Activated CD4-positive, CD25-positive, alpha-beta regulatory T cell treated with anti-CD3 and anti-CD28 coated beads, Interleukin-2, amount 50 U/mL, for 24 hours (primary cell): ENCODE results near the gene STOX2.
"Not testable (repeated sequence)": the region's sequence is repeated elsewhere in the genome, so short reads cannot be mapped to it uniquely, and the experiment has no call there.

ENCODE experiments used
- ATAC-seq, 2 donors: fragments of 150-1000 bp; cut with Tn5 transposase; one replicate each; pipeline ENCODE4 v1.10.0; 2021; ENCODE audit warnings: mild to moderate bottlenecking in 1 of 2, moderate library complexity in 1 of 2

The STOX2 gene

DNA sequence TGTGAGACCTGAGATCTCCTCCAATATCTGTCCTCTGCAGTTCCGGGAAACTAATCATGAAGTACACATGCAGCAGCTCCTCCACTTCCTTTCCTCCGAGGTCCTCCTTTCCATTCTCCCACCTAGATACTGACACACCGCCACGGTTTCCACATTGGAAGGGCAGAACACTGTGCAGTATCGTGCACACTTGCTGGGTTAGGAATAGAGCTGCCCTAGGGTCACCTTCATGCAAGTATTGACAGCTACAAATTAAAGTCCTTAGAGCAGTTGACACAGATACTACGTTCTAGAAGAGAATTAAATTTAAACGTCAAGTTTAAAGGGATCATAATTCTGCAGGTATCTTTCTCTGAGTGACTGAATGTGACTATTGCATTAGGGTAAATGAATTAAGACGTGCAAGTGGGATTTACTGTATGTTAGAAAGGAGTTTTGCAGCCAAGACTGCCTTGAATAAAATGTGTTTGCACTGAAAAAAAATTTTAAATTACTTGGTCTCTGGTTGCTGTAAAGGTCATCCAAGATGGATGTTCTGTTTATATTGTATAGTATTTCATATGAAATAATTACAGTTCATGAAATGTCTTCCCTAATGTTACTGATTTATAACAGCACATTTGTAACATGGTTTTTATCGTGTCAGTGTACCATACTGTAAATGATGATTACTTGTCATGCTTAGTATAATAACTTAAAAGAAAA is 117.7 kb downstream of the STOX2 start:
- ATAC-seq, result no peak

DNA sequence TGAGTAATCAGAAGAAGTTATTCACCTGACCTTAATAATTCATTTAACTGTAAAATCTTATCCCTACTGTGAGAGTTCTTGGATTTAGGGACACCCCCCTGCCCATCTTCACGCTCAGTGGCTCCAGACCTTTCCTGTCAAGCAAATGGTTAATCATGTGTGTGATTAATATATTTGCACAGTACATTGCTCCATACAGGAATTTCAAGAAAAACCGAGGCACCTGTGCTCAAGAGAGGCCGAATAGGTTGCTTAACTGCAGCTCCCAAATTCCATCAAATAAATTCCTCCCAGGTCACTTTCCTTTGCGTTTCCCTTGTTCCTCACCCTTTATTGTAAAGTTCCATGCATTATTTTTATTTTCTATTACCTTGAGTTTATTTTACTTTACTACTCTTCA is 119.5 kb downstream of the STOX2 start:
- no peak for ATAC-seq

DNA sequence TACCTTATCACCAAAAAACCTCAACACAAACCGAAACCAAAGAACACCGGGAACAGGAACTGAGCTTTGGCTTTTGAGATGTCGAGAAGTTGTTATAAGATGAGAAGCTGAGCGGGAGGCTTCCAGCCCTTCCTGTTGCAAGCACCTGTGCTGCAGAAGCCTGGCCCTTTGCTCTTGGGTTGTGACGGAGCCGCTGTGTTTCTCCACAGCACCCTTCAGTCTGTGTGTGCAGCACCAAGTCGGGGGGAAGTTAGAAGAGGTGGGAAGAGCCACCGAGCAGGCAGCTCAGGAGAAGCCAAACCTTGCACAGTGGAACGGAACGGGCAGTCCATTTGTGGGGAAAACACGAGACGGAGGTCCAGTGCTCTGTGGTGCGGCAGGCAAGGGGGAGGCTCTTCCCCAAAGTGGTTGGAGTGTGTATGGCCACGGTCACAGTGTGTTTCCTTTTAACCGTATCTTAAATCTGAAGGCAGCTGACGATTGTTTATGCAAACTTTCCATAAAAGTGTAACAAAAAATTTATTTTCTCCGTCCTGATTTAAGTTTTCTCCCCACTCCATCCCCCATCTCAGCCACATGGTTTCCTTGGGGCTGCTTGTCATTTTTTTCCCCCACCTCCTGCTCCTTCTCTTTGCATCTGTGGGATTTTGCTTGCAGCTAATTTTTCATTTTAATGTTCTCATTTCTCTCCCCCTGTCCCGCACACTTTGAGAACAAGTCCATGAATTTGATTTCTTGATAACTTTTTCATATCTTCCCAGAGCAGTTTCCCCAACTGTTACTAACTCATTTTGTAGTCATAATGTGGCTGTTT is 123.7 kb downstream of the STOX2 start:
- ATAC-seq, result no peak

DNA sequence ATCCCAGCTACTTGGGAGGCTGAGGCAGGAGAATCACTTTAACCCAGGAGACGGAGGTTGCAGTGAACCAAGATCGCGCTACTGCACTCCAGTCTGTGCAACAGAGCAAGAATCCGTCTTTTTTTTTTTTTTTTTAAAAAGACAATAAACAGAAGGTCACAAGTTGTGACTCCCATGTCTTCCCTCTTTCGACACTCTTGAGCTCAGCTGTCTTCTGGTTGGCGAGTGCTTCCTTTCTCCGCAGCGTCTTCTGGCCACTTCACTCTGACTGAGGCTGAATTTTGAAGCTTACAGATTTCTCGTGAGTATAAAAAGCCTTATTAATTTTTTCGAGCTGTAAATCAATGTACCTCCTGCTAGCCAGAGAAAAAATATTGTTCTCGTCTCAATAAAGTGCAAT is 124.9 kb downstream of the STOX2 start:
- ATAC-seq, result no peak

DNA sequence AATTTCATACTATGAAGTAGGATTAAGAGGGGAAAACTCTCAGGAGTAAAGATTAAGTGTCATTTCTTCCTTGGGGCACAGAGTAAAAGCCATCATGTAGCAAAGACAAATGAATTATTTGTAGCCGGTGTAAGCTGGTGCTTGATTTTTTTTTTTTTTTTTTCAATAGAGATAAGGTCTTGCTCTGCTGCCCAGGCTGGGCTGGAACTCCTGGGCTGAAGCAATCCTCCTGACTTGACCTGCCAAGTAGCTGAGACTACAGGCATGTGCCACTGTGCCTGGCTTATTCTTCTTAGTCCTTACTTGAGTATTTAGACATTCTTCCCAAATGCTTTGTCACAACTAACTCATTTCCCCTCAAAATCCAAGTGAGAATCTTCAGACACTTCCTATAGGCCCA is 125.7 kb downstream of the STOX2 start:
- ATAC-seq, result no peak

DNA sequence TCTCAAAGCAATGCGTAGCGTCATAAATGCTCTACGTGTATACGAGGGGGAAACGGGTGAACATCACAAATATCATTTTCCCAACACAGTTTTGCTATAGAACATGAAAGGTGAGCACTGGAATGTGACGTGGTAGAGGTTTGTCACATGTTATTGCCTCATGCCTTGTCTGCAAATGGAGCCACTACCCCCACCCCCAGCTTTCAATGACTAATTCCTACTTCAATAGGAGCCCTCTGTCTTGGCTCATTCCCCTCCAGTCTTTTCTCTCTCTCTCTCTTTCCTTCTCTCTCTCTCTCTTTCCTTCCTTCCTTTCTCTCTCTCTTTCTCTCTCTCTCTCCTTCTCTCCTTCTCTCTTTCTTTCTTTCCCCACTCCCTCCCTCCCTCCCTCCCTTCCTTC is 127.0 kb downstream of the STOX2 start:
- ATAC-seq, result no peak

DNA sequence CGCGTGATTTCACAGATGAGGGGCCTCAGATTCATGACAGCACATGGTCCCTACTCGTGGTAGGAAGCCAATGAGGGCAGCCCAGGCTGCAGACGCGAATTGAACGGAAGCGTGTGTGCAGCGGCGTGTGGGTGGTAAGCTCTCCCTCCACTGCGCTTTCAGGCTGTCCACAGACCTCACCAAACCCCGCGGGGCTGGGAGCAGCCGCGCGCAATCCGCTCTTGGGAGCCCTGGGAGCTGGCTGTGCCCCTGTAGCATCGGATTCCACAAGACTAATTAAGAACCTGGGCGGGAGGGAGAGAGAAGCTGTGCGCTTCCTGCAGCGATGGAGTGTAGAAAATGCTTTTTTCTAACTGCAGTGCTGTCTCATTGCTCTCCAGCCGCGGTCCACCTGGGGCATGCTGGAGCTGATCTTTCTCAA is 134.9 kb downstream of the STOX2 start:
- ATAC-seq, result no peak

DNA sequence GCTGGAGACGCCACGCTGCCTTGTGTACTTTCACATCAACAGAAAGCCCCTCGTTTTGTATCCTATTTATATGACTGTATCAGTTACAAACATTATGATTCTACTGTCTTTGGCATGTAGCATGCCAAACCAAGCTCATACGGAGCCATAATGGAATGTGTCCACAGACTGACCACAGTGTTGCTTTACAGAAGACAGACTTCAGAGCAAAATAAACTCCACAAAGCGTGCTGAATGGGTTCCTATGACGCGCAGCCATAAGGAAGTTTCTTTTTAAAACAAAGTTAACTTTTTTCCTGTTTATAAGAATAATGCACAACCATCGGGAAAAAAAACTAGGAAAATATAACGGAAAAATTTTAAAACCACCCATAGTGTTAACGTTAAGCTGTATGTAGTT is 136.0 kb downstream of the STOX2 start:
- ATAC-seq, result no peak

DNA sequence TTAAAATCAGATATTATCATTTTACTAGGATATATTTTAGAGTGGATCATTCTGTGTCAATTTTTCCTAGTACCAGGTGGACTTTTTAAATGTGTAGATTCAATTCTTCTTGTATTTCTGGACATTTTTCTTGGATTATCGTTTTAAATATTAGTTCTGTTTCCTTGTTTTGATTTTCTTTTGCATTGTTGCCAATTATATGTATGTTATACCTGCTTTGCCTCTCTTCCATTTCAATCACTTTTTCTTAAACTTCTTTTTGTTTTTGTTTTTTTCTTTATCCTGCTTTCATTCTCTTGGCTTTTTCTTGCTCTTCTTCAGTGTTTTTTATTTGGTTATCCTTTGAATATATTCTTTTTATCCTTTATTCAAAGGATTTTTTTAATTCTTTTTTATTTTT is 141.0 kb downstream of the STOX2 start:
- ATAC-seq, result no peak

DNA sequence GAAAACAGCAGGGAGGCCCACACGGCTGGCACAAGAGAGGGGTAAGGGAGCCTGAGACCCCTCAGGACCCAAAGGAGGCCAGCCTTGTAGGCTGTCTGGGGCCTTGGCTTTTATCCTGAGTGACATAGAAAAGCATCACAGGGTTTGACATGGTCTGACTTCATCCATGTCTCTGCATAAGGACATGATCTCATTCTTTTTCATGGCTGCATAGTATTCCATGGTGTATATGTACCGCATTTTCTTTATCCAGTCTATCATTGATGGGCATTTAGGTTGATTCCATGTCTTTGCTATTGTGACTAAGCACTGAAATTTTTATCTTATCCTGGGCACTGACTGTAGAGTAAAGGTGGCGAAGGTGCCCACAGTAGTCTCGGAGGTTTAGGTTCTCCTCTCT is 146.2 kb downstream of the STOX2 start:
- not testable (repeated sequence) for ATAC-seq

DNA sequence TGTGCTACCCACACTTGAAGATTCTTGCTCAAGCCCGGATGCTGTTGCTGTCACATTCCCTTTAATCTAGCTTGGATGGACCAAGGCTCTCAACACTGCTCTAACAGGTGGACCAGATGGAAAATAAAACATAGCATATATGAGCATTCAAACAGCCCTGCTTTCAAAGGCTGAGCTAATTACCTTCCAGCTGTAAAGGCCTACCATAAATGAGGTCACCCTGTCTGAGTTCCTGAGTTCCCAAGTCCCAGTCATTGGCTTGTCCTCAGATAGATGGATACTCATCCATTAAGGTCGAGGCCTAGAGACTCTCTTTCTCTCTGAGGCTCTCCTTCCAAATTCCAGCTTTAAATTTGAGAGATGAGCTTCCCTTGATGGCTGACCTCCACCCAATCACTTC is 147.5 kb downstream of the STOX2 start:
- ATAC-seq, result no peak

DNA sequence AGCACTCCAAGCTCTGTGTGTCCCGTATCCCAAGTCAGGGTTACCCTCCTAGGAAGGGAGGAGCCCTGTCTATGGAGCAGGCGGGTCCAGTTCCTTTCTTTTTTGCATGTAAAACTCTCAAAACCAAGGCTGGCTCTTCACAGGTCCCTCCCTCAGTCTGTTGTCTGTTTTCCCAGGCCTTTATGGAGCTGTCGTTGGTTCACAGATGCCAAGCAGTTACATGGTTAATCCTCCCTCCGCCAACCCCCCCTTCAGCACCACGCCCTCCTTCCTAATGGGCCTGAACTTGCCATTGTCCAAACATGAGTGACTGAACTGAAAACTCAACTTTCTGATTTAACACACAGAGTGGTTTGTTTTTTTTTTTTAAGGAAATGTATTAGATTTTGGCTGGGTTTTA is 148.3 kb downstream of the STOX2 start:
- ATAC-seq, result no peak

DNA sequence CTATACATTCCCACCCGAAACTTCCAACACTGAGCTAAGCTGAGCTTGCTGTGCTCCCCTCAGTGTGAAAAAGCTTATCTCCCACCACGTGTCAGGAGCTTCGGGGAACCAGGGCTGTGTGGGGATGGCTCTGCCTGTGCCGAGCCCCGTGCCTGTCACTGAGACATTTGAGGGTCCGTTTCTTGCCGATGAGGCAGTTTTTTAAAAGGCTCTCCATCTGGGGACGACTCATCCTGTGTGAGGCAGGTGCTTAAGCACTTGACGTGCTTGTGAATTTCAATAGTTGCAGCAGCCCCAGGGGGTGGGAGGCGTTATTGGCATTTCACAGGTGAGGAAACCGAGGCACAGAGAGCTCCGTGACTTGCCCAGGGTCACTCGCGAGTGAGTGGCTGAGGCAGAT is 151.8 kb downstream of the STOX2 start:
- no peak for ATAC-seq

DNA sequence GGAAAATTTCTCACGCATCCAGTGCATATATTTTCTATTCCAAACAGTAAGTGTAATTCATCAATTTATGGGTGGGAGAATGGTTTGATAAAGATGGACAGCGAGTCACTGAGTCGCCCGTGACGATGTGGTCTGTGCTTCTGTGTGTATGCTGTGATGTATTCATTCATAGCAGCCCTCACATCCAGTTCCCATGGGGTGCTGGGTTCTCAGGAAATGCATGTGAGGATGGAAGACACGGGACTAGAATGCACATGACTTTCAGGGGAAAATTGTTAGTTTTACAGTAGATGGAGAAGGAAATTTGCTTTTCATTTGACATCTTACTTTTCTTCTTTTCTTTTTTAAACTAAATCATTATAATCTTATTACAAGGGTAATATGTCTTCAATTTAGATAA is 152.9 kb downstream of the STOX2 start:
- no peak for ATAC-seq

DNA sequence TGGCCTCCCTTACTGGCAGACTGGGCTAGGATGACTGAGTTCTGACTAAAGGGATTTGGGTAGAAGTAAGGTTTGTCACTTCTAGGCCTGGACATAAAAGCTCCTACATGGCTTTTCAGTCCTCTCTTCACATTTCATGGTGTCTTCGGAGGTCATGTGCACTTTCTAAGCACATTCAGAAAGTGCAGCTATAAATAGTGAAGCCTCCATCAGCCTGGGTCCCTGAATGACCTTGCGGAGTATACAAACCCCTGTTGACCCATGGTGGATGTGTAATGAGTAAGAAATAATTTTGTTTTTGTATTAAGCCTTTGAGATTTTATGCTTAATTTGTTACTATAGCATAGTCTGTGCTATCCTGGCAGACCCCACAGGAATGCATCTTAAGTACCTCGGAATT is 154.0 kb downstream of the STOX2 start:
- no peak for ATAC-seq

DNA sequence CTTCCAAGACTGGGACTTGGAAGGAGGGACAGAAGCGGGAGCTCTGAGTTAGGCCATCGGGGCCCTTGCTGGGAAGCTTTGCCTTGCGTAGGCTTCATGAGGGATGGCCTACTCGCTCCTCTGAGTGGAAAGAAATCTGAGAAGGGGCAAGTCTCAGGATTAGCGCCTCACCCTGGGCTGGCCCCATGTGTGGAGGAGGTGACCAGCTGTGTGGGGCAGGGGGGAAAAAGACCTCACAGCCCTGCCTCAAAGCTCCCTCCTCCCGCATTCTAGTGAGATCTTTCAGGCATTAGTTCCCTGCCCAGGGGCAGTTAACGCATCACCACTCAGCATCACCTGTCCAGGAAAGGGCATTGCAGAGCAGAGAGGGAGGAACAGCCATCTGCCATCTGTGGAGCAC is 156.5 kb downstream of the STOX2 start:
- no peak for ATAC-seq

DNA sequence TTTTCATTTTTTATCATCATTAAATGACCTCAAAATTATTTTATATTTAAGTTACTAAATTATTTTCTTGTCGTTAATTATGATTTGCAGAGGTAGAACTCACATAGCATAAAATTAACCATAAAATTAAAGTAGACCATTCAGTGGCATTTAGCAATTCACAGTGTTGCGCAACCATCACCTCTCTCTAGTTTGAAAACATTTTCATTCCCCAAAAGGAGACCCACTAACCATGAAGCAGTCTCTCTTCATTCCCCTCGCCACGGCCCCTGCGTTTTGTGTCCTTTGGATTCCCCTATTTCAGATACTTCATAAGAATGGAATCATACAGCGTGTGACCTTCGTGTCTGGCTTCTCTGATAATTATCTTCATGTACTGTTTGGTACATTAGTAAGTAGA is 157.7 kb downstream of the STOX2 start:
- ATAC-seq, result no peak

DNA sequence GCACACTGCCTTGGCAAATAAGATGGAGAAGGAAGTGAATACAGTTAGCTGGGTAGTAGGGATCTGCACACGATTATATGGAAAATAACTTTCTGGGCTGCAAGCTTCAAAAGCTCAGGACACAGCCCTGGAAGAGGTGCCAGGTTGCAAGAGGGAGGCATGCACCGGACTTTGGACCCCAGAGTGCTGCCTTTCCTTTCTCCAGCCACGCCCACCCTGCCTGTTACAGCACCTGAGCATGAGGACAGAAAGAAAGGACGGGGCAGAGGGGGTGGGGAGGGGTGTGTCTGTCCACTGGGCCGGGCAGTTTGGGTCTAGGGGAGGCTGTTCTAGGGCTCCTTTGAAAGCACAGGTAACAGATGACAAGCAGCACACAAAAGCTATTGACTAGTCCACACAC is 159.8 kb downstream of the STOX2 start:
- ATAC-seq, result no peak

DNA sequence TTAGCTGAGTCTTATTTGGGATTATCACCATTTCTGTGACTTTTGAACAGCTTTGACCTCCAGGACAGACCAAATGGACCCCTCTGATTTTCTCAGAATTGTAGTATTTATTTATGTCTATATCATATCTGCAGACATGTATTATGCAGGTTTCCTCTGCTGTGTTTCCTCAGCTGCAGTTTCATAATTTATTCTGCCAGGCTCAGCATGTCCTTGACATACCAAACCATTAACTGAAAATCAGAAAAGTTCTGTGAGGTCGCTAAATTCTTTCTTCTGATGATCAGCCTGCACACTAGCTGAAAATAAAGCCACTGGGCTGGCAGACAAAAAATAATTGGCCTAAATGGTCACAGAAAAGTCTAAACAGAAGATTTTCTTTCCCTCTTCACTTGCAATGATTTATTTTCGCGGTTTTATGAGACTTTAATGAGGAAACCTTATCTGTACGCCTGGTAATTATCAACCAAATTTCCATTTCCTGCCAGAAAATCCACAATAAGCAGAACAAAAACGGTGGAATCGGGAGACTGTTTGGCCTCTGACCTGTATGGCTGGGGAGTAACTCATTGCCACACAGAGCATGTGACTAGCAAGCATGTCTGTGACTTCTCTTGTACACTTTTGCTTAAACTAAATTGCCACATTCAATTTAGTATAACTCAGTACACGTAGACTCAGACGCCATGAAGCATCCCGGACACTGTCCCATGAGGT is 161.6 kb downstream of the STOX2 start:
- no peak for ATAC-seq

DNA sequence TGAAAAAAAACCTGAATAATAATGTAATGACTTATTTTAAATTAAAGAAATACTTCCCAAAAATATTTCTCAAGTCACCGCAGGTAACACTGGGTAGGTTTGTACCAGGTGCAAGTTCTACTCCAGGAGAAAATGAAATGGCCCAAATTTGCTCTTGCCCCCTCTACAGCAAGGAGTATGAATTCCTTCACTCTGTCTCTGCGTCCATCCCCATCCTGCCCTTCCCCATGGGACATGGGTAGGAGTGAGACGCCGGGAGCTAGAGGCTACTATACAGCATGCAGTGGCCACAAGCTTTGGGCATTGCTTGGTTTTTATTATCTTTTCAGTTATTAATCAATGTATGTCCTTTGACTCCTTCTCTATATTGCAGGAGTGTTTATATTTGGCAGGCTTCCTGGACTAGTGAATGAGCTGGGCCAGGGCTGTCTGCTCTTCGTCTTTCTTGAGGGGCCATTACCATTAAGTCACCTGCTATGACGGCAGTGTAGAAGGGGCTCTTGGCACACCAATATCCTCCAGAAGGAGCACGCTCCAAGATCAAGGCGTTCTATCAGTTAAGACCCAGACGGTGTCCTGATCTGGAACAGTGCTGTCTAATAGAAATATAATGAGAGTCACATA is 162.9 kb downstream of the STOX2 start:
- no peak for ATAC-seq
